ENCODE results near the gene VGF.

GRCh38 chr7:101155303-101155702 lies 10.1 kb downstream of the VGF start:
- TF ChIP-seq FOXM1 (IDR thresholded peaks at IDR 0.05; ENCODE audit: borderline replicate concordance) = no peak
- TF ChIP-seq SP1 (IDR thresholded peaks at IDR 0.05) = no peak
- no peak for TF ChIP-seq BHLHE40 (IDR thresholded peaks at IDR 0.05; ENCODE audit: borderline replicate concordance)

All from HEK293T (cell line).